GM18907 (cell line): ENCODE data around the gene JUN.

Source experiments
- ATAC-seq: cut with Tn5 transposase; IDR thresholded peaks from one replicate; pipeline ENCODE4 v1.9.1; 2021; ENCODE audit warnings: mild to moderate bottlenecking, moderate library complexity; ENCODE audit not compliant: unreplicated experiment

JUN gene

GRCh38 chr1:58783993-58784757 is at the start of gene JUN:
Gene JUN, minus strand, starts transcription at chr1:58784047. Its CDS starts 977 bp downstream, at chr1:58783070.
- ATAC-seq: peak; percentile 80

- no peak for ATAC-seq
Measured at GRCh38 chr1:58833166-58833565, 49.3 kb upstream of the JUN start.

GRCh38 chr1:58830291-58830690 is 46.4 kb upstream of the JUN start:
- ATAC-seq: no peak

- ATAC-seq: no peak
Measured at GRCh38 chr1:58829866-58830265, 46.0 kb upstream of the JUN start.

GRCh38 chr1:58827298-58827697 is 43.5 kb upstream of the JUN start:
- no peak for ATAC-seq

GRCh38 chr1:58824753-58825389 is 41.0 kb upstream of the JUN start:
- ATAC-seq: no peak

GRCh38 chr1:58823481-58824010 is 39.7 kb upstream of the JUN start:
- no peak for ATAC-seq

GRCh38 chr1:58821309-58821708 is 37.5 kb upstream of the JUN start:
- no peak for ATAC-seq

GRCh38 chr1:58818976-58819375 is 35.1 kb upstream of the JUN start:
- no peak for ATAC-seq

GRCh38 chr1:58818075-58818474 is 34.2 kb upstream of the JUN start:
- ATAC-seq: no peak

- ATAC-seq: no peak
Measured at GRCh38 chr1:58816747-58817221, 32.9 kb upstream of the JUN start.

GRCh38 chr1:58816072-58816746 is 32.4 kb upstream of the JUN start:
- ATAC-seq: peak; percentile 83

GRCh38 chr1:58815686-58816071 is 31.8 kb upstream of the JUN start:
- ATAC-seq: peak; percentile 35

- peak; percentile 49 for ATAC-seq
Measured at GRCh38 chr1:58815069-58815685, 31.3 kb upstream of the JUN start.

- no peak for ATAC-seq
Measured at GRCh38 chr1:58814251-58815068, 30.6 kb upstream of the JUN start.

GRCh38 chr1:58813801-58814200 is 30.0 kb upstream of the JUN start:
- no peak for ATAC-seq

GRCh38 chr1:58813361-58813760 is 29.5 kb upstream of the JUN start:
- no peak for ATAC-seq

- no peak for ATAC-seq
Measured at GRCh38 chr1:58812926-58813325, 29.1 kb upstream of the JUN start.

- no peak for ATAC-seq
Measured at GRCh38 chr1:58812468-58812867, 28.6 kb upstream of the JUN start.

GRCh38 chr1:58811303-58811702 is 27.5 kb upstream of the JUN start:
- no peak for ATAC-seq
